ENCODE data around the gene CTU2.

The CTU2 gene

GRCh38 chr16:88730632-88731607 lies 24.6 kb downstream of the CTU2 start:
- DNase-seq (ENCODE audit: low spot score): no peak

GRCh38 chr16:88731699-88732098 lies 25.4 kb downstream of the CTU2 start:
- no peak for DNase-seq (ENCODE audit: low spot score)

GRCh38 chr16:88732172-88732960 lies 26.1 kb downstream of the CTU2 start:
- DNase-seq (ENCODE audit: low spot score): no peak

DNA sequence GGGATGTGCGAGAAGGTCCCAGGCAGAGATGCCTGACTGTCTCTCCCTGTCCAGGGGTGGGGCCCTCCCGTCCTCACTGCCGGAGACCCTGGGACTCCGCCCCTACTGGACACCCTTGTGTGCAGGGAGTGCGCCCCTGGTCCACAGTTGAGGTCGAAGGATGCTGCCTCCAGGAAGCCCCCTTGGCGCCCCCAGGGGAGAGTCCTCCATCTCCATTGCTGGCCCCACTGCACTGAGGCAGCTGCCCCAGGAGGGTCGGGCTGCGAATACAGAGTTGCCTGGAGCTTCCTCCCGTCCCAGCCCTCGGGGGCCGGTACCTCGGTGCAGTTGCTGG lies 26.6 kb downstream of the CTU2 start:
- no peak for DNase-seq (ENCODE audit: low spot score)

DNA sequence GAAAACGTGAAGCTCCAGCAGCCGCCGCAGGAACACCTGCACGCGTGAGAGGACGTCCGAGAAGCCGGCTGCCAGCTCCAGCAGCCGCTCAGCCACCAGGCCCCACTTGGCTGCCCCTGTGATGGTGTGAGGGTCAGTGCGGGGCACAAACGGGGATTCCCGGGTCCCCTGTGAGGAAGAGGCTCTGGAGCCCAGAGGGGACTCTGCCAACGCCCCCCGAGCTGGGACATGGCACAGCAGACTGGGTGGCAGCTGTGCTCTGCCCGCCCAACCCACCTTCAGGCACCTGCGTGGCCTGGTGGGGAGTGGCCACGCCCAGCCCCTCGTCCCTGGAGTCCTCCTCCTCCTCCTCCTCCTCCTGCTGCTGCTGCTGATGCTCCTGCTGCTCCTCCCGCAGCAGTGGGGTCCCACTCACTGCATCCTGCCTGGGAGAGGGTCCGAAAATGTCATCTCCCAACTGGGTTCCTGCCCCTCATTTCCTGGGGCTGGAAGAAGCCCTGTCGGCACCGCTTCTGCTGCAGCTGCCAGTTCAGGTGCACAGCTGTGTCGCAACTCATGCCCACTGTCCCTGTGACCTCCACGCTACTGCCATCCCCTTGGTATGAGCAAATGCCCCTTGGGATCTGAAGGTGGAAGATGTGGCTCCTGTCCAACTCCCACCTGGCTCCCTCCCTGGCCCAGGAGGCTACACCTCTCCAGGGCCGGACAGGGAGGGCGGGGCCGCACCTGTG lies 27.5 kb downstream of the CTU2 start:
- no peak for DNase-seq (ENCODE audit: low spot score)

GRCh38 chr16:88734361-88734728 lies 28.0 kb downstream of the CTU2 start:
- no peak for DNase-seq (ENCODE audit: low spot score)

DNA sequence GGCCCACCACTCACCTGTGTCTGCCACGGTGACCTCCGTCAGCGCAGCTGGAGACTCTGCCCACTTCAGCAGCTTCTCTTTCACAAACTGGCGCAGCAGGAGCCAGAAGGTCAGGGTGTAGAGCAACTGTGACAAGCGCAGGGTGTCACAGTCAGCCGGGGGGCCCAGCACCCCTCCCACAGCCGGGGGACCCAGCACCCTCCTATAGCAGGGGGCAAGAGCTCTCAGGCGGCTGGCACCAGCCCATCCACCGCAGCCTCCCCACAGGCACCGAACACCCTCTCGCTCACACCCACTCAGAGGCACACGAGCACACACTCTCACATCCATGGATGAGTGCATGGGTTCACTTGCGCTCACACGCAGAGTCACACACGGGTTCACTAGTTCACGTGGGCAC lies 28.8 kb downstream of the CTU2 start:
- no peak for DNase-seq (ENCODE audit: low spot score)

- no peak for DNase-seq (ENCODE audit: low spot score)
Observed at GRCh38 chr16:88735616-88736015, 29.3 kb downstream of the CTU2 start.

DNA sequence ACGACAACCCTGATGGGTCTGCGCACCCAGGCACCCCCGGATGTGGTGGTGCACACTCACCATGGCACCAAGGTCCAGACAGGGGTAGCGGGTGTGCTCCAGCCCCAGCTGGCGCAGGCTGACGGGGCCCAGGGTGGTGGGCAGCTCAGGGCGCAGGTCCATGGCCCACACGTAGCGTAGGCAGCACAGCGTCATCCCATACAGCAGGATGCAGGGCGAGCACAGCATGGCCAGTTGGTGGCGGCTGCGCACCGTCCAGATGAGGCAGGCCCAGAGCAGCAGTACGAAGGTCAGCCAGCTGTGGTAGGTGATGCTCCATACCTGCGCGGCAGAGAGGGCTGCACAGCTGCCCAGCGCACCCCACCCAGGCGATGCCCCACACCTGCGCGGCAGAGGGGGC lies 29.8 kb downstream of the CTU2 start:
- DNase-seq (ENCODE audit: low spot score): no peak

DNA sequence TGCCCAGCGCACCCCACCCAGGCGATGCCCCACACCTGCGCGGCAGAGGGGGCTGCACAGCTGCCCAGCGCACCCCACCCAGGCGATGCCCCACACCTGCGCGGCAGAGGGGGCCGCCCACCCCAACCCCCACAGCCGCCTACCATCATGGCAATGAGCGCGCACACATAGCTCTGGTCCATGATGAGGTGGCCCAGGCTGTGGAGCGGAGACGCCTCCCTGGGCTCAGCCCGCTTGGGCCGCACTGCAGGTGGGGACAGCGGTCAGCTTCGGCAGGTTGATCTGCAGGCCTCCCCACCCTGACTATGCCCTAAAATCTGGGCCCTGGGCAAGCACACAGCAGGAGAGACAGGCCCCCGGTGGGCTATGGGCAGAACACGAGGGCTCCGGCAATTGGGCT lies 30.2 kb downstream of the CTU2 start:
- DNase-seq (ENCODE audit: low spot score): no peak

- peak; percentile 73 for DNase-seq (ENCODE audit: low spot score)
Observed at GRCh38 chr16:88737298-88738150, 31.2 kb downstream of the CTU2 start.

- DNase-seq (ENCODE audit: low spot score): no peak
Observed at GRCh38 chr16:88738151-88739084, 32.1 kb downstream of the CTU2 start.

- DNase-seq (ENCODE audit: low spot score): no peak
Observed at GRCh38 chr16:88739139-88739976, 33.1 kb downstream of the CTU2 start.

GRCh38 chr16:88739977-88740726 lies 33.8 kb downstream of the CTU2 start:
- no peak for DNase-seq (ENCODE audit: low spot score)

- no peak for DNase-seq (ENCODE audit: low spot score)
Observed at GRCh38 chr16:88740727-88741055, 34.4 kb downstream of the CTU2 start.

- DNase-seq (ENCODE audit: low spot score): no peak
Observed at GRCh38 chr16:88741368-88741767, 35.1 kb downstream of the CTU2 start.

- no peak for DNase-seq (ENCODE audit: low spot score)
Observed at GRCh38 chr16:88742896-88743605, 36.7 kb downstream of the CTU2 start.
